A549 (cell line): ENCODE results near the gene DNAH17. TPM values are rescaled to one million over a fixed set of nuclear protein-coding genes. Genes with fewer than 3 reads are reported as not detected.

Experiments
- ATAC-seq, 2 experiments: fragments of 200-7000 bp in 1 of 2; fragments of >200 bp in 1 of 2; cut with Nextera tagmentation in 1 of 2; cut with Tn5 transposase in 1 of 2; 3 replicates each; pipeline versions ENCODE4 v1.8.0 to v1.9.1; 2018 to 2020; ENCODE audit warnings: mild to moderate bottlenecking in 1 of 2, moderate library complexity in 1 of 2
- CTCF ChIA-PET: fragments of 300-600 bp; sonication (Branson Sonifier 250); formaldehyde crosslinking; extraction: SDS; loops from one replicate; lab custom pipeline; 2021; ENCODE audit warnings: antibody characterized with exemption, inconsistent platforms; lab: Yijun Ruan, JAX
- POLR2A ChIA-PET: fragments of 350-600 bp; formaldehyde crosslinking; extraction: SDS; loops from one replicate; lab custom pipeline; 2021; ENCODE audit warnings: antibody characterized with exemption, inconsistent platforms; lab: Yijun Ruan, JAX
- DNase-seq, 2 experiments: peaks; one replicate each; pipeline versions ENCODE4 v3.0.0 to v3.0.0-alpha.2; 2011 to 2016; ENCODE audit warnings: low read depth in 1 of 2, low spot score in 1 of 2
- FAIRE-seq: peaks from 2 replicates; lab custom pipeline; 2011; peaks lifted over from hg19 to GRCh38; lab: Jason Lieb, UNC
- H3K27ac ChIP-seq, 2 experiments: fragments of >200 bp; sonication (Bioruptor Twin); formaldehyde crosslinking; 3 replicates each; pipeline ENCODE4 v1.5.1; 2016 to 2017
- H3K4me1 ChIP-seq: fragments of >200 bp; sonication (Bioruptor Twin); formaldehyde crosslinking; 3 replicates; pipeline ENCODE4 v1.6.1; 2016
- H3K4me2 ChIP-seq: fragments of >200 bp; sonication (Bioruptor Twin); formaldehyde crosslinking; 3 replicates; pipeline ENCODE4 v1.6.1; 2016
- H3K4me3 ChIP-seq: fragments of >200 bp; sonication (Bioruptor Twin); formaldehyde crosslinking; 3 replicates; pipeline ENCODE4 v1.5.1; 2016
- H3K9me3 ChIP-seq: fragments of >200 bp; sonication (Bioruptor Twin); formaldehyde crosslinking; 3 replicates; pipeline ENCODE4 v1.6.1; 2016
- CHD2 ChIP-seq: fragments of 150-350 bp; IDR thresholded peaks from 2 replicates; pipeline ENCODE4 v1.6.1; 2014; ENCODE audit warnings: low read length; ENCODE audit not compliant: partially characterized antibody
- EP300 ChIP-seq, 2 experiments: fragments of >200 bp; sonication (Bioruptor Twin); formaldehyde crosslinking; IDR thresholded peaks; 2 replicates in 1 of 2; 3 replicates in 1 of 2; pipeline ENCODE4 v1.6.1; 2016 to 2017
- FOXS1 ChIP-seq: fragments of 250-450 bp; sonication (Bioruptor Pico); IDR thresholded peaks from 2 replicates; pipeline ENCODE4 v1.5.0; 2020; ENCODE audit warnings: mild to moderate bottlenecking, moderate library complexity
- HOXA7 ChIP-seq: fragments of 250-450 bp; sonication (Bioruptor Pico); IDR thresholded peaks from 2 replicates; pipeline ENCODE4 v1.5.0; 2020; ENCODE audit warnings: mild to moderate bottlenecking, moderate library complexity
- HOXB13 ChIP-seq: fragments of 250-450 bp; sonication (Bioruptor Pico); IDR thresholded peaks from 2 replicates; pipeline ENCODE4 v1.5.0; 2020; ENCODE audit warnings: low read depth, mild to moderate bottlenecking, moderate library complexity
- HOXB5 ChIP-seq: fragments of 250-450 bp; sonication (Bioruptor Pico); IDR thresholded peaks from 2 replicates; pipeline ENCODE4 v1.5.0; 2020; ENCODE audit warnings: mild to moderate bottlenecking, moderate library complexity
- JUN ChIP-seq, 2 experiments: fragments of >200 bp; sonication (Bioruptor Twin); formaldehyde crosslinking; IDR thresholded peaks; 2 replicates in 1 of 2; 3 replicates in 1 of 2; pipeline ENCODE4 v1.6.1; 2016 to 2017
- MAFK ChIP-seq: fragments of 450-650 bp; IDR thresholded peaks from 2 replicates; pipeline ENCODE4 v1.6.1; 2014; ENCODE audit not compliant: partially characterized antibody
- MAZ ChIP-seq: fragments of 150-350 bp; IDR thresholded peaks from 2 replicates; pipeline ENCODE4 v1.6.1; 2014; ENCODE audit warnings: antibody characterized with exemption, low read depth, low read length, borderline replicate concordance
- MYC ChIP-seq: IDR thresholded peaks from 2 replicates; pipeline ENCODE4 v1.6.1; 2012; ENCODE audit warnings: mild to moderate bottlenecking, inconsistent platforms, low read length, improper control_type of control experiment, borderline replicate concordance
- NPAS2 ChIP-seq: fragments of 250-450 bp; sonication (Bioruptor Pico); IDR thresholded peaks from 2 replicates; pipeline ENCODE4 v1.8.0; 2022; ENCODE audit warnings: mild to moderate bottlenecking, moderate library complexity, borderline replicate concordance
- PBX3 ChIP-seq: IDR thresholded peaks from 2 replicates; pipeline ENCODE4 v1.6.1; 2012
- RCOR1 ChIP-seq: fragments of 150-350 bp; IDR thresholded peaks from 2 replicates; pipeline ENCODE4 v1.6.1; 2014; ENCODE audit warnings: antibody characterized with exemption, low read length, low read depth
- RFX5 ChIP-seq: fragments of 450-650 bp; IDR thresholded peaks from 2 replicates; pipeline ENCODE4 v1.7.1; 2014; ENCODE audit warnings: antibody characterized with exemption, mild to moderate bottlenecking, moderate library complexity
- SMC3 ChIP-seq: fragments of >200 bp; sonication (Bioruptor Twin); formaldehyde crosslinking; IDR thresholded peaks from 3 replicates; pipeline ENCODE4 v1.6.1; 2018; ENCODE audit warnings: inconsistent platforms
- ZSCAN20 ChIP-seq: fragments of 250-450 bp; sonication (Bioruptor Pico); IDR thresholded peaks from 2 replicates; pipeline ENCODE4 v1.8.0; 2022; ENCODE audit warnings: mild to moderate bottlenecking, moderate library complexity
- whole genome bisulfite sequencing: methylation state at CpG from one replicate; pipeline ENCODE4 v1.1.6; 2017; ENCODE audit errors: missing lambda C conversion rate; 5-methylcytosine and 5-hydroxymethylcytosine counted together
- polyA plus RNA-seq, 4 experiments: library from polyadenylated mRNA; depleted of rRNA in 3 of 4; stranded (reverse); fragments of >200 nt; fragmentation: RNase III in 1 of 4; extraction: RNeasy Plus Mini Kit Qiagen cat#74134 plus additional on column Dnase treatment in 1 of 4; gene quantifications; 2 replicates in 3 of 4; 3 replicates in 1 of 4; pipeline ENCODE4 v1.2.3, GENCODE V29; 2011 to 2017
- TF ChIP-seq, protein P1 (sequence below): fragments of >200 bp; sonication (Bioruptor Twin); formaldehyde crosslinking; IDR thresholded peaks from 3 replicates; pipeline ENCODE4 v1.5.1; 2016
- TF ChIP-seq, protein P2 (sequence below): fragments of >200 bp; sonication (Bioruptor Twin); formaldehyde crosslinking; IDR thresholded peaks from 3 replicates; pipeline ENCODE4 v1.6.1; 2016
- TF ChIP-seq, protein P3 (sequence below): IDR thresholded peaks from 2 replicates; pipeline ENCODE4 v1.6.1; 2012; ENCODE audit warnings: low read depth, borderline replicate concordance

The DNAH17 gene
- polyA plus RNA-seq, 2 of the 4 experiments (the other 2 are of a cell fraction): 0.21 to 0.26 TPM

GRCh38 chr17:78421534-78422266, 155.5 kb downstream of the DNAH17 start (continued):
- TF ChIP-seq, protein P1, sequence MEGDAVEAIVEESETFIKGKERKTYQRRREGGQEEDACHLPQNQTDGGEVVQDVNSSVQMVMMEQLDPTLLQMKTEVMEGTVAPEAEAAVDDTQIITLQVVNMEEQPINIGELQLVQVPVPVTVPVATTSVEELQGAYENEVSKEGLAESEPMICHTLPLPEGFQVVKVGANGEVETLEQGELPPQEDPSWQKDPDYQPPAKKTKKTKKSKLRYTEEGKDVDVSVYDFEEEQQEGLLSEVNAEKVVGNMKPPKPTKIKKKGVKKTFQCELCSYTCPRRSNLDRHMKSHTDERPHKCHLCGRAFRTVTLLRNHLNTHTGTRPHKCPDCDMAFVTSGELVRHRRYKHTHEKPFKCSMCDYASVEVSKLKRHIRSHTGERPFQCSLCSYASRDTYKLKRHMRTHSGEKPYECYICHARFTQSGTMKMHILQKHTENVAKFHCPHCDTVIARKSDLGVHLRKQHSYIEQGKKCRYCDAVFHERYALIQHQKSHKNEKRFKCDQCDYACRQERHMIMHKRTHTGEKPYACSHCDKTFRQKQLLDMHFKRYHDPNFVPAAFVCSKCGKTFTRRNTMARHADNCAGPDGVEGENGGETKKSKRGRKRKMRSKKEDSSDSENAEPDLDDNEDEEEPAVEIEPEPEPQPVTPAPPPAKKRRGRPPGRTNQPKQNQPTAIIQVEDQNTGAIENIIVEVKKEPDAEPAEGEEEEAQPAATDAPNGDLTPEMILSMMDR: peak; percentile 98
- no peak for TF ChIP-seq CHD2
- TF ChIP-seq MAZ: no peak
- TF ChIP-seq, protein P2, sequence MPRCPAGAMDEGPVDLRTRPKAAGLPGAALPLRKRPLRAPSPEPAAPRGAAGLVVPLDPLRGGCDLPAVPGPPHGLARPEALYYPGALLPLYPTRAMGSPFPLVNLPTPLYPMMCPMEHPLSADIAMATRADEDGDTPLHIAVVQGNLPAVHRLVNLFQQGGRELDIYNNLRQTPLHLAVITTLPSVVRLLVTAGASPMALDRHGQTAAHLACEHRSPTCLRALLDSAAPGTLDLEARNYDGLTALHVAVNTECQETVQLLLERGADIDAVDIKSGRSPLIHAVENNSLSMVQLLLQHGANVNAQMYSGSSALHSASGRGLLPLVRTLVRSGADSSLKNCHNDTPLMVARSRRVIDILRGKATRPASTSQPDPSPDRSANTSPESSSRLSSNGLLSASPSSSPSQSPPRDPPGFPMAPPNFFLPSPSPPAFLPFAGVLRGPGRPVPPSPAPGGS: peak; percentile 52; the same call in 1 of the 3 replicates
- TF ChIP-seq ZSCAN20 (CRISPR knock-in tag): no peak
- 0 out of 2 replicates have a peak, but pooled peaks have one; percentile 48 for TF ChIP-seq HOXB5 (CRISPR knock-in tag)
- no peak for TF ChIP-seq MYC
- TF ChIP-seq RCOR1: no peak
- TF ChIP-seq PBX3: peak; percentile 59; the same call in 1 of the 2 replicates
- TF ChIP-seq, protein P3, sequence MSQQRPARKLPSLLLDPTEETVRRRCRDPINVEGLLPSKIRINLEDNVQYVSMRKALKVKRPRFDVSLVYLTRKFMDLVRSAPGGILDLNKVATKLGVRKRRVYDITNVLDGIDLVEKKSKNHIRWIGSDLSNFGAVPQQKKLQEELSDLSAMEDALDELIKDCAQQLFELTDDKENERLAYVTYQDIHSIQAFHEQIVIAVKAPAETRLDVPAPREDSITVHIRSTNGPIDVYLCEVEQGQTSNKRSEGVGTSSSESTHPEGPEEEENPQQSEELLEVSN: peak; percentile 42; the same call in 1 of the 2 replicates
- peak; percentile 75 to 91 for TF ChIP-seq JUN (IDR thresholded peaks at IDR 0.05)

- no peak overlapping the region for H3K4me3 ChIP-seq
- H3K9me3 ChIP-seq: no peaks in the 10 kb centered on the region
- peak overlapping the region; percentile 53 to 78 for H3K27ac ChIP-seq
- H3K4me1 ChIP-seq: peaks cover 38% of the 10 kb centered on the region
- CTCF ChIA-PET: interaction anchor here (0.7 to 12.8 kb wide), 41 partner anchors 11 to 400 kb away, joined by 3 to 388 read pairs (median 6); partner anchors contain the start of genes BIRC5 and SOCS3
- peak in 1 of 2 experiments; percentile 35; a peak in 3 of 6 replicates for ATAC-seq
- no peak for DNase-seq
- WGBS: 45% methylated on average over 3 of the region's 6 CpGs
- peak overlapping the region; percentile 62 for H3K4me2 ChIP-seq
- POLR2A ChIA-PET: interaction anchor here (0.7 to 2.3 kb wide), 3 partner anchors 43 to 63 kb away, joined by 3 to 24 read pairs (median 5); partner anchors contain the start of genes PGS1 and SOCS3
- no peak for FAIRE-seq
- TF ChIP-seq HOXB13 (CRISPR knock-in tag) (no peak), NPAS2 (CRISPR knock-in tag) (no peak), ZSCAN20 (CRISPR knock-in tag) (no peak), SMC3 (no peak), RFX5 (no peak), FOXS1 (CRISPR knock-in tag) (no peak), MAFK (no peak), EP300 (IDR thresholded peaks at IDR 0.05) (no peak), PBX3 (no peak), HOXA7 (CRISPR knock-in tag) (no peak)
- TF ChIP-seq, protein P2: no peak
Measured at GRCh38 chr17:78421084-78421533, 156.1 kb downstream of the DNAH17 start.
